ENCODE results near the gene ZBTB42.

Gene ZBTB42

DNA sequence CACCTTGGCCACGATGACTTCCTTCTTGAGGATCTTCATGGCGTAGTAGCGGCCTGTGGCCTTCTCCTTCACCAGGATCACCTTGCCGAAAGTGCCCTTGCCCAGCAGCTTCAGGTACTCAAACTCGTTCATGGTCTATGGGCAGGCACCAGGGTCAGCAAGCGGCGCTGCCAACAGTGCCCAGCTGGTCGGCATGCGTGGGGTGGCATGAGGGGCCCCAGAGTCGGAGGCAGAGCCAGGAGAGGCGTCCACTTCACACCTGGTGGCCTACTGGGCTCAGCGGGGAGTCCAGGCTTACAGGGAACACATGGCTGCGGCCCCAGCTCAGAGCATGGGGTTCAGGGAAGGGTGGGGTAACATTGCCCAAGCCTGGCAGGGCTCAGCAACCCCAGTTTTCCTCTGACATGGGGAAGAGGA is 25.8 kb upstream of the ZBTB42 start:
- no peak overlapping the region for H3K4me3 ChIP-seq (ENCODE audit: low read depth, low read length)
- no peak for TF ChIP-seq CTCF (IDR thresholded peaks at IDR 0.05; ENCODE audit: borderline replicate concordance, insufficient read depth, low read depth, low read length)

GRCh38 chr14:104776481-104776880 is 24.4 kb upstream of the ZBTB42 start:
- no peak overlapping the region for H3K4me3 ChIP-seq (ENCODE audit: low read depth, low read length)
- TF ChIP-seq CTCF (IDR thresholded peaks at IDR 0.05; ENCODE audit: borderline replicate concordance, insufficient read depth, low read depth, low read length): no peak

DNA sequence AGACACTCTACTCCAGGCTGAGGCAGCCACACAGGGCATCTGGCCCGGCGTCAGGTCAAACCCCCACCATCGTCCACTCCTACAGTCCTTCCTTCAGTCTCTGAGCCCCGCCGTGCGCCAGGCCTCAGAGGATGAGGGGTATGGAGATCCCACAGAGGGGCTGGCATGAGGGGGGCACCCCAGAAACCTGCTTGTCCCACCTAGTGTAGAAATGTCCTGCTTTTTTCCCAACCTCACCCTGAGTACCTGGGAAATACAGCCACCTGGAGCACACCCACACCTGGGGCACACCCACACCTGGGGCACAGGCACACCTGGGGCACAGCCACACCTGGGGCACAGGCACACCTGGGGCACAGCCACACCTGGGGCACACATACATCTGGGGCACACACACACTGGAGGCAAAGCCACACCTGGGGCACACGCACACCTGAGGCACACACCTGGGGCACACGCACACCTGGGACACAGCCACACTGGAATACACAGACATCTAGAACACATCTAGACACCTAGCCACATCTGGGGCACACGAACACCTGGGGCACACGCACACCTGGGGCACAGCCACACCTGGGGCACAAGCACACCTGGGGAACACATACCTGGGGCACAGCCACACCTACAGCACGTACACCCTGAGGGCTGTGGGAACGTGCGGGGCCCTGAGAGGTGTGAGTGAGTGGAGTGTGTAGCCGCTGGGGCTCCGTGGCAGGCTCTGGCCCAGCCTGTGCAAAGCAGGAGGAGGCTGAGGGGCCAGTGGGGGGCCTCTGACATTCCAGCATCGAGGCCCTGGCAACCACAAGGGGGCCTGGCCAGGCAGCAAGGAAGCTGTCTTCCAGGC is 23.7 kb upstream of the ZBTB42 start:
- TF ChIP-seq CTCF (IDR thresholded peaks at IDR 0.05; ENCODE audit: borderline replicate concordance, insufficient read depth, low read depth, low read length): no peak
- no peak overlapping the region for H3K4me3 ChIP-seq (ENCODE audit: low read depth, low read length)

DNA sequence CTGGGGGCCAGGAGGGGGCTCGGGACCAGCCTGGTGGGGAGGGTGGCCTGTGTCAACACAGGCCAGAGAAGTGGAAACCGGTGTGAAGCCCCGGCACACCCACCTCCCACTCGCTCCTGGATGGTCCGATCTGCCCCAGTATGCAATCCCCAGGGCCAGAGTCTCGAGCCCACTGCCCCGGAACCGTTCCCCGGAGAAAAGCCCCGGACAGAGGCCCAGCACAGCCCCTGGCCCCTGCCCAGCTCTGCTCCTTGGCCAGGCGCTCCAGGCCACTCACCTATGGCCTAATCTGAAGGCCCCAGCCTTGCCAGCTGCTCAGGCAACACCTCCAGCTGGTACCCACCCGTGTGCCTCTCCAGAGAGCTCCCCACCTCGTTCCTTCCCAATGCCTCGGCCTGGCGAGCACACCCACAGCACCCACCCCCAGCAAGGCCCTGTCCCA is 23.1 kb upstream of the ZBTB42 start:
- H3K4me3 ChIP-seq (ENCODE audit: low read depth, low read length): no peak overlapping the region
- no peak for TF ChIP-seq CTCF (IDR thresholded peaks at IDR 0.05; ENCODE audit: borderline replicate concordance, insufficient read depth, low read depth, low read length)

DNA sequence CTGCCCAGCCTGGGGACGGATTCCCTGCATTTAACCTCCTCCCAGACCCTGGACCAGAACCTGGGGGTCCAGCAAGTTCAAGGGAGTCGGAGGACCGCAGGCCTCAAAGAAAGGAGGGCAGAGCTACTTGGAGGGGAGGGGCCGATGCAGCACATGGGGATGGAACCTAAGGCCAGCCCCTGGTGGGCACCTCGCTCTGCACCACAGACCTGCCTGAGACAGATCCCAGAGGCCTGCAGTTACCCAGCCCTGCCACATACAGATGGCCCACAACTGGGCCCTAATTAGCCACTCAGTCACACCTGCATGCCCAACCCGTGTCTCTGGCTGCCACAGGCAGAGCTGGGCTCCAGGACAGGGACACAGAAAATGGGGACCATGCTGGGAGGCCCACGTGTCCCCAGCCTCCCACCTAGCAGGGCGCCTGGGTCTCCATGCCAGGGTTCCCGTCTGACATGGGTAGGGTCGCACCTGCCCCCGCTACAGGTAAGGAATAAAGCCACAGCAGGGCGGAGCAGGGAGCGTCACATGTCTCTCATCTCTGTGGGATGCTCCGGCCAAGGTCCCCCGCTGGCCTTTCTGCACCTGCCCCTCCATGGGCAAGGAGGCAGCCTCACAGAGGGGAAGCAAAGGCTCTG is 22.1 kb upstream of the ZBTB42 start:
- no peak overlapping the region for H3K4me3 ChIP-seq (ENCODE audit: low read depth, low read length)
- TF ChIP-seq CTCF (IDR thresholded peaks at IDR 0.05; ENCODE audit: borderline replicate concordance, insufficient read depth, low read depth, low read length): no peak

GRCh38 chr14:104779776-104780512 is 21.0 kb upstream of the ZBTB42 start:
- H3K4me3 ChIP-seq (ENCODE audit: low read depth, low read length): no peak overlapping the region
- no peak for TF ChIP-seq CTCF (IDR thresholded peaks at IDR 0.05; ENCODE audit: borderline replicate concordance, insufficient read depth, low read depth, low read length)
